Caco-2 (cell line): ENCODE data around the gene GPX2. TPM values are rescaled to one million over a fixed set of nuclear protein-coding genes. Genes with fewer than 3 reads are reported as not detected.

Experiments used
- BruUV-seq: library from RNA; stranded (reverse); fragments of 400-500 nt; replicated peaks from 2 replicates; lab custom pipeline; 2021; lab: Mats Ljungman, UMichigan
- CTCF ChIA-PET: fragments of 300-600 bp; sonication (Branson Sonifier 250); formaldehyde crosslinking; loops from one replicate; lab custom pipeline; 2022; ENCODE audit warnings: antibody characterized with exemption; lab: Charles Lee
- POLR2A ChIA-PET: fragments of 300-600 bp; sonication (Branson Sonifier 250); formaldehyde crosslinking; loops from one replicate; lab custom pipeline; 2022; ENCODE audit warnings: antibody characterized with exemption; lab: Charles Lee
- DNase-seq, 2 experiments: peaks; one replicate each; pipeline versions ENCODE4 v3.0.0 to v3.0.0-alpha.2; 2020 to 2022
- H3K27me3 ChIP-seq: replicated peaks from 2 replicates; pipeline ENCODE4 v1.6.0; 2011; ENCODE audit warnings: low read length; ENCODE audit not compliant: control insufficient read depth, insufficient read depth
- H3K36me3 ChIP-seq: 2 replicates; pipeline ENCODE4 v1.5.1; 2011; ENCODE audit warnings: low read length; ENCODE audit not compliant: control insufficient read depth, insufficient read depth
- H3K4me1 ChIP-seq: fragments of 250-450 bp; sonication (Bioruptor Pico); 2 replicates; pipeline ENCODE4 v1.5.1; 2020; ENCODE audit warnings: mild to moderate bottlenecking
- H3K4me3 ChIP-seq: 2 replicates; pipeline ENCODE4 v1.5.1; 2011; ENCODE audit warnings: low read depth, mild to moderate bottlenecking, control low read depth, low read length
- H3K9me3 ChIP-seq: fragments of 250-450 bp; sonication (Bioruptor Pico); 2 replicates; pipeline ENCODE4 v1.5.1; 2020; ENCODE audit warnings: mild to moderate bottlenecking, moderate library complexity
- H3K27ac Mint-ChIP-seq: one replicate; pipeline ENCODE4 v1.8.0; 2022; ENCODE audit warnings: mixed read lengths; ENCODE audit not compliant: unreplicated experiment
- H3K27me3 Mint-ChIP-seq: one replicate; pipeline ENCODE4 v1.8.0; 2022; ENCODE audit warnings: mixed read lengths; ENCODE audit not compliant: insufficient read depth, unreplicated experiment
- H3K36me3 Mint-ChIP-seq: one replicate; pipeline ENCODE4 v1.8.0; 2022; ENCODE audit warnings: mild to moderate bottlenecking, mixed read lengths; ENCODE audit not compliant: insufficient read depth, unreplicated experiment
- H3K4me1 Mint-ChIP-seq: one replicate; pipeline ENCODE4 v1.8.0; 2022; ENCODE audit warnings: low read depth, mixed read lengths; ENCODE audit not compliant: unreplicated experiment
- H3K4me3 Mint-ChIP-seq: one replicate; pipeline ENCODE4 v1.8.0; 2022; ENCODE audit warnings: mild to moderate bottlenecking, moderate library complexity, mixed read lengths; ENCODE audit not compliant: unreplicated experiment
- H3K9me3 Mint-ChIP-seq: one replicate; pipeline ENCODE4 v1.8.0; 2022; ENCODE audit warnings: mixed read lengths; ENCODE audit not compliant: unreplicated experiment
- CTCF ChIP-seq, 2 experiments: fragments of 200-600 bp in 1 of 2; IDR thresholded peaks; 1 replicate in 1 of 2; 2 replicates in 1 of 2; pipeline versions ENCODE4 v1.5.1 to v1.8.0; 2011 to 2022; ENCODE audit warnings: antibody characterized with exemption in 1 of 2, control low read depth in 1 of 2, inconsistent platforms in 1 of 2, low read depth in 1 of 2, low read length in 1 of 2, mild to moderate bottlenecking in 1 of 2, moderate library complexity in 1 of 2; ENCODE audit not compliant: insufficient read depth in 1 of 2, severe bottlenecking in 1 of 2, unreplicated experiment in 1 of 2
- intact Hi-C: fragments of 100-400 bp; cut with micrococcal nuclease; formaldehyde crosslinking; loops from one replicate; pipeline ENCODE4 v1.10.0; 2022; ENCODE audit not compliant: unreplicated experiment
- total RNA-seq: library from RNA; stranded (reverse); gene quantifications from 2 replicates; pipeline ENCODE4 v1.2.3, GENCODE V29; 2022

GPX2 gene
- total RNA-seq, 1 experiment from 2014 or later, result 48.1 TPM

- Mint-ChIP-seq H3K27ac (peak overlapping the region; percentile 35), H3K4me3 (peak overlapping the region; percentile 73), H3K27me3 (no peaks in the 10 kb centered on the region), H3K9me3 (no peaks in the 10 kb centered on the region), H3K4me1 (peaks cover 18% of the 10 kb centered on the region), H3K36me3 (peaks cover 15% of the 10 kb centered on the region)
- CTCF ChIA-PET, result interaction anchor here (0.6 to 1.0 kb wide), 4 partner anchors 27 to 468 kb away, joined by 3 to 4 read pairs (median 4); no protein-coding TSS in a partner anchor
- H3K4me1 ChIP-seq, result peaks cover 31% of the 10 kb centered on the region
- H3K9me3 ChIP-seq, result no peaks in the 10 kb centered on the region
- peak overlapping the region; percentile 65 for H3K4me3 ChIP-seq
- peak in 1 of 2 experiments; percentile 15 for DNase-seq
- POLR2A ChIA-PET, result interaction anchor here (0.7 kb wide), 1 partner anchor 44 kb away, joined by 3 read pairs; no protein-coding TSS in a partner anchor
- intact Hi-C loops, result no loop called here
- no peaks in the 10 kb centered on the region for H3K27me3 ChIP-seq
- no TSS peak for BruUV-seq
- H3K36me3 ChIP-seq, result no peaks in the 10 kb centered on the region; the same call in 1 of the 2 replicates
- no peak for TF ChIP-seq CTCF (IDR thresholded peaks at IDR 0.05; ENCODE audit: insufficient read depth in 1 of 2, low read depth in 1 of 2, low read length in 1 of 2, severe bottlenecking in 1 of 2, unreplicated experiment in 1 of 2)
Measured at GRCh38 chr14:64970776-64971477, 28.4 kb upstream of the GPX2 start.

- H3K4me3 Mint-ChIP-seq, result peak overlapping the region; percentile 73
- TF ChIP-seq CTCF (IDR thresholded peaks at IDR 0.05; ENCODE audit: insufficient read depth in 1 of 2, low read depth in 1 of 2, low read length in 1 of 2, severe bottlenecking in 1 of 2, unreplicated experiment in 1 of 2), result no peak
- Histone ChIP-seq H3K27me3 (no peaks in the 10 kb centered on the region), H3K36me3 (no peaks in the 10 kb centered on the region; the same call in 1 of the 2 replicates), H3K9me3 (no peaks in the 10 kb centered on the region), H3K4me1 (peaks cover 31% of the 10 kb centered on the region), H3K4me3 (no peak overlapping the region)
- peak overlapping the region; percentile 45 for H3K27ac Mint-ChIP-seq
- POLR2A ChIA-PET, result no interaction called here
- BruUV-seq, result no TSS peak
- no peaks in the 10 kb centered on the region for H3K9me3 Mint-ChIP-seq
- peaks cover 15% of the 10 kb centered on the region for H3K36me3 Mint-ChIP-seq
- H3K4me1 Mint-ChIP-seq, result peaks cover 18% of the 10 kb centered on the region
- CTCF ChIA-PET, result interaction anchor here (0.7 kb wide), 1 partner anchor 467 kb away, joined by 4 read pairs; no protein-coding TSS in a partner anchor
- DNase-seq, result no peak
- intact Hi-C loops, result no loop called here
- H3K27me3 Mint-ChIP-seq, result no peaks in the 10 kb centered on the region
Measured at GRCh38 chr14:64970041-64970440, 27.5 kb upstream of the GPX2 start.

- H3K27me3 ChIP-seq, result no peaks in the 10 kb centered on the region
- H3K27me3 Mint-ChIP-seq, result no peaks in the 10 kb centered on the region
- H3K4me1 ChIP-seq, result peaks cover 31% of the 10 kb centered on the region
- no peak for TF ChIP-seq CTCF (IDR thresholded peaks at IDR 0.05; ENCODE audit: insufficient read depth in 1 of 2, low read depth in 1 of 2, low read length in 1 of 2, severe bottlenecking in 1 of 2, unreplicated experiment in 1 of 2)
- ChIA-PET POLR2A (no interaction called here), CTCF (no interaction called here)
- intact Hi-C loops, result no loop called here
- peaks cover 21% of the 10 kb centered on the region for H3K36me3 Mint-ChIP-seq
- peaks cover 18% of the 10 kb centered on the region for H3K4me1 Mint-ChIP-seq
- DNase-seq, result no peak
- no peaks in the 10 kb centered on the region; the same call in 1 of the 2 replicates for H3K36me3 ChIP-seq
- no TSS peak for BruUV-seq
- H3K9me3 Mint-ChIP-seq, result no peaks in the 10 kb centered on the region
- H3K4me3 Mint-ChIP-seq, result no peak overlapping the region
- no peak overlapping the region for H3K4me3 ChIP-seq
- H3K27ac Mint-ChIP-seq, result no peak overlapping the region
- no peaks in the 10 kb centered on the region for H3K9me3 ChIP-seq
Measured at GRCh38 chr14:64968651-64969050, 26.1 kb upstream of the GPX2 start.
